Right lung (tissue), 5 donors: ENCODE measurements around the gene VPS8. TPM values are rescaled to one million over a fixed set of nuclear protein-coding genes. Genes with fewer than 3 reads are reported as not detected.

Experiments used
- DNase-seq, 2 donors: peaks; one replicate each; pipeline ENCODE4 v3.0.0-alpha.2; 2013
- polyA plus RNA-seq, 5 donors: library from polyadenylated mRNA; unstranded; fragments of 120-200 nt; gene quantifications; one replicate each; pipeline versions ENCODE4 v1.2.1 to v1.2.3, GENCODE V29; 2013; ENCODE audit warnings: inconsistent platforms in 1 of 5, low replicate concordance in 1 of 5; ENCODE audit not compliant: insufficient read length in 5 of 5, insufficient read depth in 1 of 5

VPS8 gene
- polyA plus RNA-seq, 5 donors = 33.5 to 55.4 (median 49.0) TPM

GRCh38 chr3:184783319-184783718 is 28.6 kb upstream of the VPS8 start:
- no peak for DNase-seq

DNA sequence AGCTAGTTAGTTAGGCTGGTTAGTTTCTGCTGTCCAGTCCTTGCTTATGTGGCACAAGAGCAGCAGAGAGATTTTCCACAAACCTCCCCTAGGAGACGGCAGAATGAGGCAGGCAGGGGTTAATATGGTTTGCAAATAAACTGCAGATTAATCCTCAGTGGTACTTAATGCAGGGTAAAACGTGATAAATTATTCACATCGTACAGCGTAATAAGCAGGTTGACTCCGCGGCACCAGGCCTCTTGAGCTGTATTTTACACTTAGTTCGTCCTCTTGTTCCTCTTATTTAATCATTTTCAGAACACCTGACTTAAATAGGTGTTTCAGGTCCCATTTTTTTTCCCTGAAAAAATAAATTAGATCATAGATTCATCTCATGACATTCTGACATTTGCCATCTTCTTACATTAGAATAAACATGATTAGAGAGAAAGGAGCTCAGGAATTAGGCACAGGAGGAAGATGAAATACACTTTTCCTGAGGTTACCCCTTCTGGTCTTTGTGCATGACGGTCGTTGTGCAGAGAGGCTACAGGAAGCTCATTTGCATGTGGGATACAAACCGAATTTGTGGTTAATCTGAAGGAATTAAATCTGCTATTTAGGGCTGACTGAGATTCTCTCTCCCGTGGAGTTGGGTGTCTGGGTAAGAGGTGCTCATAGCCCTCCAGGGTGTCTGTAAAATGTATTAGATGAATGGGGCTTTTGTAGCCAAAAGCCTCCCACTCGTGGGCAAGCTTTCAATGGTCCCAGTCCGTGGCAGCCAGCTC is 27.1 kb upstream of the VPS8 start:
- DNase-seq = no peak

- DNase-seq = no peak
Measured at GRCh38 chr3:184785890-184786279, 26.1 kb upstream of the VPS8 start.

DNA sequence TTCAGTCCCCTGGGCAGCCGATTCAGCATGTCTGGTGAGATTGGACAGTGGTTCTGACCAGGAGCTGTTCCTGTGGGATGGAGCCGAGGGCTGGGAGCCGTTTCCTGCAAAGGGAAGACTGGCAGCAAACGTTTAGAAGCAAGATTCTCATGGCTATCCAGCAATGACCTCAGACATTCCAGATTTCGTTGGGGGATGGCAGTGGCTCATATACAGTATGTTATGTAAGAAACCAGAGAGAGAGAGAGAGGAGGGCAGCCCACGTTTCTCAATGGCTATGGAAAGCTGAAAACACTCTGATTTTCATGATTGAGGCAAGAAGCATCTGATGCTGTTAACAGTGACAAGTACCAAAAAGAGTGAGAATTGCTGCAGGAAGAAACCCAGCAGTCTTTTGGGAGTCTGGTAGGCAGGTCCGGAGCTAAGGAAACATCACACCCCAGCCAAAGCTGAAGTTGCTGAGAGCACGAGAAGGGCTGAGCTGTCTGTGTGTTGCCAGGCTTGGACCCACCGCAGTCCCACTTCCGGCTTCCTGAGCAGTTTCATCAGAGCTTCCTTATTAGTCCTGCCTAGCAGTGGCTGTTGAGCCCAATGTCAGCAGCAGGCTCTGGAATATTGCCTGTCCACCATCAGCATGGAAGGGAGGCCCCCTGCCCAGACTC is 25.6 kb upstream of the VPS8 start:
- DNase-seq = peak; percentile 55 to 75

- no peak for DNase-seq
Measured at GRCh38 chr3:184788751-184789150, 23.2 kb upstream of the VPS8 start.

DNA sequence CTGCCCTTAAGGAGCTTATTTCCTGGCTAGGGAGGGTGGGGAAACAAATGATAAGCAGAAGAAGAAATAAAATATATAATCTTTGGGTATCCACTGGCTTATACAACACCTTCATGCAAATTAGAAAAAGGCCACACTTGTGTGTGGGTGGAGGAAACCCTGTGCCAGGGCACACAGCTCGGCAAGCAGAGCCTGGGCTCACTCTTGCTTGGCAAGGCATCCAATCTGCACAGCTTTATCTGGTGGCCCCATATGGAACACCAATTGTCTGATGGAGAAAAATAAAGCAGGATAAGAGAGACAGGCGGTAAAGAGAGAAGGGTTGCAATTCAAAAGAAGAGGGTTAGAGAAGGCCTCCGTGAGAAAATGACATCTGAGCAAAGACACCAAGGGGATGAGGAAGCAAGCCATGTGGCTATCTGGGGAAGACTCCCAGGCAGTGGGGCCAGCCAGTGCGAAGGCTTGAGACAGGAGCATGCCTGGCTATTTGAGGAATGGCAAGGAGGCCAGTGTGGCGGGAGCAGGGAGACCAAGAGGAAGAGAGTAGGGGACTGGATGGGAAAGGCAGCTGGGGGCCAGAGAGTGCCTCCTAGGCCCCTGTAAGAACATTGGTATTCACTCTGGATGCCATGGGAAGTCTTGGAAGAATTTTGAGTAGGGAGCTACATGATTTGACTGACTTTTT is 22.5 kb upstream of the VPS8 start:
- no peak for DNase-seq

DNA sequence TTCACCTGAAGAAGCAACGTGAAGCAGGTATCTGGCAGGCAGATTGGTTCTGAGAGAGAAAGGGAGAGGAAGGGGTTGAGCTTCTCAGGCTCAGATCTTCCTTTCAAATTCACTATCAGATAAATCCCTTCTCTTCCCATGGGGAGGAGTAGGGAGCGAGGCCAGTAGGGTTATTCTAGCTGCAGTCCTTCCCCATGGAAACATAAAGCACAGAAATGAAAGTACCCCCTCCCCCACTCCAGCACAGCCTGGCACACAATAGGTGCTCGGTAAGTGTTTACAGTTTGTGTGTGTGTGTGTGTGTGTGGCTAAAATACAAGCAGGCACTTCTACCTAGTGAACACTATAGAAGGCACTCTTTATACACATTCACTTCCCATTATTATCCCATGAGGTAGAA is 20.8 kb upstream of the VPS8 start:
- DNase-seq = no peak

DNA sequence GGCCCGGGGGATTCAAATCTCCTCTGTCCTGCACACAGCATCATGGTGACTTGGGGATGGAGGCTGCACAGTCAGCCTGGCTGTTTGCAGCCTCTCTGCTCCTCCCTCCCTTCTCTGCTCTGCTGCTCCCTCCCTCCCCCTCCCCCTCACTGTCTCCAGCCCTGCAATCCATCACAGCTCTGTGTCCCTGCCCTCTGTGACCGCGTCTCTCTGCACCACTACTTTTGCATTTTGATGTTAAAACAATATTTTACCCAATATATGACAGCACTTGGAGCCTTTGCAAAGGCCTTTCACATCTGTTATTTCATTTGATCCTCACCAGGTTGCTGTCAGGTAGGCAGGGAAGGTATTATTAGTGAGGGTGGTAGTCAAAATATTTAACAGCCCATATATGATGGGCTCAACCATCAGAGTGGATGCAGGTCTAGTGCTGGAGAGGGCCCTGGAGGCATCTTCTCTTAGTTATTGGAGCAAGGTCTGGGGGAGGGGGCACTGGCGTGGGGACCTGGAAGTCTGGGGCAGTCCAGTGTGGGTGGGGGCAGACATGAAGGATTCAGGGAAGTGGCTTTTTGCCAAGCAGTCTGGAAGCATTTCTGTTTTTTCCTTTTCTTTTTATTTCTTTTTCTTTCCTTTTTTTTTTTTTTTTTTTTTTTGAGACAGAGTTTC is 16.3 kb upstream of the VPS8 start:
- DNase-seq = no peak

- DNase-seq = no peak
Measured at GRCh38 chr3:184796551-184796950, 15.4 kb upstream of the VPS8 start.

DNA sequence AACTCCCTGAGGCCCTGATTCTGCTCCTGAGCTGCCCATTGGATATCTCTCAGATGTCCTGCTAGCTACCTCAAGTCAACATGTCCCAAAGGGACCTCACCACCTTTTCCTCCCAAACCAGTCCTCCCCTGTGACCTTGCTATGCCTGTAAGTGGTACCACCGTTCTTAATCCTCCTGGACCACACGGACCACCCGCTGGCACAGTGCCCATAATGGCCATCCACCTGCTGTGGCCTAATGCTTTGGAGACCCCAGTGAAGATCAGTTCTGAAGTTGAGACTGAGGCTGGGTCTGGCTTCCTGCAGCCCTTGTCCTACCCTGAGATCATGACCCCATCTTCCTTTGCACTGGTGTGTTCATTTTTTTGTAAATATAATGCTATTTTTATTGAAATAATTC is 15.0 kb upstream of the VPS8 start:
- DNase-seq = no peak

- no peak for DNase-seq
Measured at GRCh38 chr3:184798120-184798519, 13.8 kb upstream of the VPS8 start.

GRCh38 chr3:184800349-184800930 is 11.5 kb upstream of the VPS8 start:
- DNase-seq = no peak

GRCh38 chr3:184801241-184801785 is 10.7 kb upstream of the VPS8 start:
- DNase-seq = no peak

- no peak for DNase-seq
Measured at GRCh38 chr3:184802150-184802549, 9.8 kb upstream of the VPS8 start.

DNA sequence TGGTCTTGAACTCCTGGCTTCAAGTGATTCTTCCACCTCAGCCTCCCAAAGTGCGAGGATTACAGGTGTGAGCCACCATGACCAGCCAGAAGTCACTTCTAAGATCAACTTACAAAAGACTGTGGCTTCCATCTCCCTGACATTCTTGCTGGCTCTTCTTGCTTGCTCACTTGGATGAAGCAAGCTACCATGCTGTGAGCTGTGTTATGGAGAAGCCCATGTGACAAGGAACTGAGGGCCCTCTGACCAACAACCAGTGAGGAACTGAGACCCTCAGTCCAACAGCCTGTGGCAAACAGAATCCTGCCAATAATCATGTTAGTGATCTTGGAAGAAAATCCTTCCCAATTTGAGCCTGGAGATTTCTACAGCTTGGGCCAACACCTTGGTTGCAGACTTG is 7.2 kb upstream of the VPS8 start:
- DNase-seq = no peak

DNA sequence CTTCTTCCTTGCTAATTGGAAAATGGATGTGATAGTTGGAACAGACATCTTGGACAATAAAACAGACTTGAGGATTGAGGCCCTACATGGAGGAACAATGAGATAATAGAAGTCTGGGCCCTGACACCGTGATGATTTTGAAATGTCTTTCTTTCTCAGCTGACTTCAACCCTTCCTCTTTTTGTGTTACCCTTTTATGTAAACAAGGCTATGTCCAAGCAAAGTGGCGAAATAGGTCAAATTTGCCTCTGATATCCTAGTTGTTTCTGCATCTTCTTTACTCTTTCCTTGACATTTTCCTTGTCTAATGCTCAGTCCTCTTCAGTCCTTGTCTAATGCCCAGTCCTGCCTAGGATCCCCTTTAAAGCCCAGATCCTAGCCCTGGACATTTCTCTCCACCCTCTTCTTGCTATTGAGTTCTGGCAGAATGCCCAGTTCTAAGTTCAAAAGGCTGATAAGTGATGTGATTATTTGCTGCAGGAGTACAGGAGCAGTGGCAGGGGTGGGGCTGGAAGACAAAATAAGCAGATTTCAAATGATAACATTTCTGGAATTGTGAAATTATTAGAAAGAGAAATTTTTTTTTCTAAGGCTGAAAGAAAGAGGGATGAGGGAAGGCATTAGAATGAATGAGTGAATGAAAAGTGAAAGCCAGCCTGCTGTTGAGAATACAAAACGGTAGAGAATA is 6.5 kb upstream of the VPS8 start:
- DNase-seq = no peak

DNA sequence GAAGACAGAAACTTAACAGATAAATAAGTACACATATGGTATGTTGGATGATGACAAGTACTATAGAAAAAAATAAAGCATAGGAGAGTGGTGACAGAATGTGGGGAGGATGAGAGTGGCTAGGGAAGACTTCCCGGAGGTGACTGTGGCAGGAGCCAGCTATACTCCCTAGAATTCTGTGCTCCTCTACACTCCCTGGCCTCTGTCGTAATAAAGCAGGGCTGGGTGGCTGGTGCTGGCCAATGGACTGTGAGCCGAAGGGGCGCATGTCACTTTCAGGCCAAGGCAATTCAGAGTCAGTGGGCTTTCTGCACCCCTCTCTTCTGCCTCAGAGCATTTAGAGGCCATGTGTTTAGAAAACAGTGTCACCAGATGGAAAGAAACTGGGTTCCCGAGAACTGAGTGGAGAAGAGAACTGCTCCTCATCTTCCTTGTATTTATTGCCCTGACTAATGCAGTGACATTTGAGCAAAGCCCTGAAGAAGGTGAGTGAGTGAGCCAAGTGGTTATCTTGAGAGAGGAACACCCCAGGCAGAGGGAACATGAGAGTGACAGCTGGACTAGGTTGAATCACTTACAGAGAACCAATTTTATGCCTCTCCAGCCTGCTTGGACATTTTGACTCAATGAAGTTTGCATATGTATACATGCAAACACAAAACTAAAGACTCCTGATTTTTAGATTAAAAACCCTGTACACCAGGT is 5.2 kb upstream of the VPS8 start:
- DNase-seq = no peak

DNA sequence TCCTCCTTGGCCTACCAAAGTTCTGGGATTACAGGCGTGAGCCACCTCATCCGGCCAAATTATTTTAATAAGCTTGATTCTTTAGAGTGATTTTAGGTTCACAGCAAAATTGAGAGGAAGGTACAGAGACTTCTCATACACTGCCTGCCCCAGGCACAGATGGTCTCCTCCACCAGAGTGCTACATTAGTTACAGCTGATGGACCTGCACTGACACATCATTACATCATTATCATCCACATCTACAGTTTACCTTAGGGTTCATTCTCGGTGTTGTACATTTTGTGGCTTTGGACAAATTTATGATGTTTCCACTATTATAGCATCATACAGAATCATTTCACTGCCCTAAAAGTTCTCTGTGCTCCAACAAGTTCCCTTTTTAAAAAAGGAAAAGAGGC is 4.4 kb upstream of the VPS8 start:
- no peak for DNase-seq

- DNase-seq = no peak
Measured at GRCh38 chr3:184808021-184808420, 3.9 kb upstream of the VPS8 start.

- no peak for DNase-seq
Measured at GRCh38 chr3:184810146-184810545, 1.8 kb upstream of the VPS8 start.

- DNase-seq = no peak
Measured at GRCh38 chr3:184811034-184811433, 932 bp upstream of the VPS8 start.
